Esophagus muscularis mucosa (tissue), 4 donors: Measurements from ENCODE around the gene ABO. TPM values are rescaled to one million over a fixed set of nuclear protein-coding genes. Genes with fewer than 3 reads are reported as not detected.

Experiments used
- DNase-seq: peaks from one replicate; pipeline ENCODE4 v3.0.0-alpha.2; 2017; ENCODE audit errors: extremely low spot score
- H3K27ac ChIP-seq, 4 donors: fragments of 200-600 bp; sonication (generic); replicated peaks in 1 of 4; 1 replicate in 3 of 4; 2 replicates in 1 of 4; pipeline ENCODE4 v1.5.1; 2016 to 2019; ENCODE audit warnings: mild to moderate bottlenecking in 1 of 4
- H3K27me3 ChIP-seq, 4 donors: fragments of 200-600 bp; sonication (generic); one replicate each; pipeline versions ENCODE4 v1.5.1 to v1.6.0; 2016 to 2019
- H3K36me3 ChIP-seq, 4 donors: fragments of 200-600 bp; sonication (generic); one replicate each; pipeline ENCODE4 v1.5.1; 2016 to 2019
- H3K4me1 ChIP-seq, 4 donors: fragments of 200-600 bp; sonication (generic); one replicate each; pipeline ENCODE4 v1.5.1; 2016 to 2019
- H3K4me3 ChIP-seq, 4 donors: fragments of 200-600 bp; sonication (generic); 1 replicate in 2 of 4; 2 replicates in 2 of 4; pipeline ENCODE4 v1.5.1; 2016 to 2019; ENCODE audit warnings: mild to moderate bottlenecking in 4 of 4, moderate library complexity in 1 of 4
- H3K9me3 ChIP-seq, 4 donors: fragments of 200-600 bp; sonication (generic); 1 replicate in 3 of 4; 2 replicates in 1 of 4; pipeline ENCODE4 v1.5.1; 2016 to 2019
- CTCF ChIP-seq, 3 experiments: fragments of 200-600 bp in 2 of 3; fragments of 450-650 bp in 1 of 3; sonication (generic) in 2 of 3; IDR thresholded peaks; one replicate each; pipeline ENCODE4 v1.5.1; 2017 to 2019; ENCODE audit warnings: antibody characterized with exemption in 3 of 3, mild to moderate bottlenecking in 2 of 3, moderate library complexity in 1 of 3
- EP300 ChIP-seq: sonication (generic); formaldehyde crosslinking; IDR thresholded peaks from one replicate; pipeline ENCODE4 v1.6.1; 2017; ENCODE audit warnings: antibody characterized with exemption
- POLR2A ChIP-seq: fragments of 450-650 bp; IDR thresholded peaks from one replicate; pipeline ENCODE4 v1.6.1; 2017; ENCODE audit warnings: antibody characterized with exemption, moderate library complexity, mild to moderate bottlenecking, low read depth
- POLR2AphosphoS5 ChIP-seq, 2 donors: sonication (generic); formaldehyde crosslinking; IDR thresholded peaks; one replicate each; pipeline ENCODE4 v1.6.1; 2017; ENCODE audit warnings: antibody characterized with exemption in 2 of 2
- WGBS: methylation state at CpG from one replicate; pipeline ENCODE4 v1.1.5; 2018; 5-methylcytosine and 5-hydroxymethylcytosine counted together
- intact Hi-C: fragments of 100-400 bp; cut with DNase I; formaldehyde crosslinking; loops from one replicate; pipeline ENCODE4 v1.15.1; 2023
- total RNA-seq, 4 donors: library from RNA; depleted of rRNA; stranded (reverse); fragments of >200 nt; gene quantifications; one replicate each; pipeline versions ENCODE4 v1.1.0 to v1.2.1, GENCODE V29; 2016

The ABO gene
- total RNA-seq, 4 donors from 2014 or later = 0.33 to 3.8 (median 1.2) TPM

- Histone ChIP-seq H3K4me3 (no peak overlapping the region), H3K27ac (no peak overlapping the region), H3K9me3 (no peaks in the 10 kb centered on the region), H3K36me3 (no peaks in the 10 kb centered on the region), H3K27me3 (peaks cover 0 to 12% (median 0%) of the 10 kb centered on the region in 4 donors), H3K4me1 (no peaks in the 10 kb centered on the region)
- WGBS = 75% methylated on average over 9 of the region's 9 CpGs
- TF ChIP-seq CTCF (IDR thresholded peaks at IDR 0.05) (no peak), POLR2AphosphoS5 (IDR thresholded peaks at IDR 0.05) (no peak), POLR2A (no peak), EP300 (no peak)
- intact Hi-C loops = no loop called here
- no peak for DNase-seq
Measured at GRCh38 chr9:133268335-133269056, 6.5 kb downstream of the ABO start.

- 90% methylated on average over 8 of the region's 8 CpGs for WGBS
- Histone ChIP-seq H3K4me1 (no peaks in the 10 kb centered on the region), H3K27ac (no peak overlapping the region), H3K9me3 (no peaks in the 10 kb centered on the region), H3K4me3 (no peak overlapping the region), H3K36me3 (no peaks in the 10 kb centered on the region), H3K27me3 (peaks cover 0 to 10% (median 0%) of the 10 kb centered on the region in 4 donors)
- no peak for TF ChIP-seq CTCF (IDR thresholded peaks at IDR 0.05)
- no peak for TF ChIP-seq EP300
- no peak for TF ChIP-seq POLR2AphosphoS5 (IDR thresholded peaks at IDR 0.05)
- no peak for TF ChIP-seq POLR2A
- intact Hi-C loops = no loop called here
- no peak for DNase-seq
Measured at GRCh38 chr9:133264235-133264764, 10.7 kb downstream of the ABO start.

GRCh38 chr9:133263557-133263956, 11.4 kb downstream of the ABO start:
- H3K27me3 ChIP-seq = peaks cover 0 to 10% (median 0%) of the 10 kb centered on the region in 4 donors
- no peak overlapping the region for H3K27ac ChIP-seq
- TF ChIP-seq CTCF (IDR thresholded peaks at IDR 0.05) (no peak), EP300 (no peak), POLR2A (no peak), POLR2AphosphoS5 (IDR thresholded peaks at IDR 0.05) (no peak)
- no peak for DNase-seq
- H3K36me3 ChIP-seq = no peaks in the 10 kb centered on the region
- H3K4me1 ChIP-seq = peaks cover 0 to under 1% (median 0%) of the 10 kb centered on the region in 4 donors
- H3K4me3 ChIP-seq = no peak overlapping the region
- H3K9me3 ChIP-seq = no peaks in the 10 kb centered on the region
- 82% methylated on average over 10 of the region's 10 CpGs for WGBS
- intact Hi-C loops = no loop called here

GRCh38 chr9:133262226-133262625, 12.8 kb downstream of the ABO start:
- intact Hi-C loops = no loop called here
- no peaks in the 10 kb centered on the region for H3K9me3 ChIP-seq
- TF ChIP-seq CTCF (IDR thresholded peaks at IDR 0.05) (no peak), EP300 (no peak), POLR2AphosphoS5 (IDR thresholded peaks at IDR 0.05) (no peak), POLR2A (no peak)
- H3K27me3 ChIP-seq = peaks cover 0 to 10% (median 0%) of the 10 kb centered on the region in 4 donors
- 73% methylated on average over 11 of the region's 11 CpGs for WGBS
- H3K27ac ChIP-seq = no peak overlapping the region
- no peak for DNase-seq
- H3K4me3 ChIP-seq = no peak overlapping the region
- no peaks in the 10 kb centered on the region for H3K36me3 ChIP-seq
- peaks cover 0 to 13% (median 0%) of the 10 kb centered on the region in 4 donors for H3K4me1 ChIP-seq
